SU-DHL-6 (cell line): ENCODE data around the gene PLA2G5.

Experiments used
- H2AFZ ChIP-seq: fragments of 200-600 bp; sonication (generic); 2 replicates; pipeline ENCODE4 v1.6.1; 2014; ENCODE audit warnings: low read depth, mild to moderate bottlenecking, moderate library complexity, mixed read lengths, antibody characterized with exemption, low read length; ENCODE audit not compliant: severe bottlenecking
- H3F3A ChIP-seq: fragments of 200-600 bp; shearing (Covaris generic); 2 replicates; pipeline ENCODE4 v1.6.0; 2016; ENCODE audit warnings: antibody characterized with exemption, mild to moderate bottlenecking; ENCODE audit not compliant: insufficient read depth
- H3K27ac ChIP-seq: fragments of 200-600 bp; sonication (generic); 2 replicates; pipeline ENCODE4 v1.5.1; 2016; ENCODE audit warnings: low read depth, mild to moderate bottlenecking, low read length, moderate library complexity, mixed read lengths
- H3K27me3 ChIP-seq: fragments of 200-600 bp; sonication (generic), shearing (Covaris generic); 2 replicates; pipeline ENCODE4 v1.6.0; 2014; ENCODE audit warnings: mild to moderate bottlenecking, low read length
- H3K36me3 ChIP-seq: fragments of 200-600 bp; sonication (generic); 2 replicates; pipeline ENCODE4 v1.6.1; 2014; ENCODE audit warnings: mild to moderate bottlenecking, low read length, mixed read lengths
- H3K4me2 ChIP-seq: fragments of 300-600, 200-600 bp; shearing (Covaris generic), sonication (generic); 2 replicates; pipeline ENCODE4 v1.6.0; 2014; ENCODE audit warnings: low read length, low read depth, mild to moderate bottlenecking; ENCODE audit not compliant: poor library complexity, severe bottlenecking
- H3K4me3 ChIP-seq: fragments of 200-600 bp; sonication (generic); 2 replicates; pipeline ENCODE4 v1.5.1; 2014; ENCODE audit warnings: antibody characterized with exemption, low read length, mild to moderate bottlenecking, mixed read lengths; ENCODE audit not compliant: insufficient read depth, poor library complexity, severe bottlenecking
- H3K79me2 ChIP-seq: fragments of 200-600 bp; sonication (generic); 2 replicates; pipeline ENCODE4 v1.6.1; 2014; ENCODE audit warnings: mild to moderate bottlenecking, low read length, moderate library complexity; ENCODE audit not compliant: insufficient read depth
- H3K9ac ChIP-seq: fragments of 200-600 bp; sonication (generic); 2 replicates; pipeline ENCODE4 v1.7.0; 2014; ENCODE audit warnings: mild to moderate bottlenecking, low read length
- H3K9me2 ChIP-seq: fragments of 200-600 bp; sonication (generic); replicated peaks from 2 replicates; pipeline ENCODE4 v1.6.1; 2014; ENCODE audit warnings: low read length; ENCODE audit not compliant: insufficient read depth
- H3K9me3 ChIP-seq: fragments of 200-600 bp; sonication (generic); 2 replicates; pipeline ENCODE4 v1.6.1; 2014; ENCODE audit warnings: low read length, mixed read lengths; ENCODE audit not compliant: insufficient read depth
- H4K20me1 ChIP-seq: fragments of 200-600 bp; sonication (generic); 2 replicates; pipeline ENCODE4 v1.6.1; 2014; ENCODE audit warnings: low read depth, mild to moderate bottlenecking, antibody characterized with exemption, low read length, moderate library complexity, mixed read lengths
- EZH2phosphoT487 ChIP-seq: fragments of 200-600 bp; sonication (generic), shearing (Covaris generic); conservative IDR thresholded peaks from 2 replicates; pipeline ENCODE4 v1.6.1; 2018; ENCODE audit warnings: mild to moderate bottlenecking, antibody characterized with exemption, low read length, moderate library complexity, mixed read lengths
- TF ChIP-seq, protein P1 (sequence below): fragments of 200-600 bp; sonication (generic); IDR thresholded peaks from one replicate; pipeline ENCODE4 v1.5.1; 2017; ENCODE audit warnings: antibody characterized with exemption, mild to moderate bottlenecking, low read length, moderate library complexity; ENCODE audit not compliant: insufficient read depth, poor library complexity, severe bottlenecking

PLA2G5 gene

DNA sequence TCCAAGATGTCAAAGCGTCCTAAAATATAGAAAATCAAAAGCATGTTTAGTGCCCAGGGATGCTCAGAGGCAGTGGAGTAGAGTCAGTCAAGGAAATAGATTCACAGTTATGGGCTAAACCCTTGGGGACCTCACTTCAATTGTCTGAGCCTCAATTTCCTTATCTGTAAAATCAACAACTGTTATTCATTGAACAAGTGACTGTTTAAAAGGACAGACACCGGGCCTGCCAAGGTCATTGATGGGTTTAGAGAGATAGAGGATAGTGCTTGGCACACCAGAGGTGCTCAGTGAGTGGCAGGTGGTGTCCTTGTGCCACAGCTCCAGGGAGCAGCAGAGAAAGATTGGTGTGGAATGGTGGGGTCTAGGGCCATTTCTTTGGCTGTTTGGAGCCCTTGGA, 12.8 kb downstream of the PLA2G5 start:
- no peak for TF ChIP-seq EZH2phosphoT487
- TF ChIP-seq, protein P1, sequence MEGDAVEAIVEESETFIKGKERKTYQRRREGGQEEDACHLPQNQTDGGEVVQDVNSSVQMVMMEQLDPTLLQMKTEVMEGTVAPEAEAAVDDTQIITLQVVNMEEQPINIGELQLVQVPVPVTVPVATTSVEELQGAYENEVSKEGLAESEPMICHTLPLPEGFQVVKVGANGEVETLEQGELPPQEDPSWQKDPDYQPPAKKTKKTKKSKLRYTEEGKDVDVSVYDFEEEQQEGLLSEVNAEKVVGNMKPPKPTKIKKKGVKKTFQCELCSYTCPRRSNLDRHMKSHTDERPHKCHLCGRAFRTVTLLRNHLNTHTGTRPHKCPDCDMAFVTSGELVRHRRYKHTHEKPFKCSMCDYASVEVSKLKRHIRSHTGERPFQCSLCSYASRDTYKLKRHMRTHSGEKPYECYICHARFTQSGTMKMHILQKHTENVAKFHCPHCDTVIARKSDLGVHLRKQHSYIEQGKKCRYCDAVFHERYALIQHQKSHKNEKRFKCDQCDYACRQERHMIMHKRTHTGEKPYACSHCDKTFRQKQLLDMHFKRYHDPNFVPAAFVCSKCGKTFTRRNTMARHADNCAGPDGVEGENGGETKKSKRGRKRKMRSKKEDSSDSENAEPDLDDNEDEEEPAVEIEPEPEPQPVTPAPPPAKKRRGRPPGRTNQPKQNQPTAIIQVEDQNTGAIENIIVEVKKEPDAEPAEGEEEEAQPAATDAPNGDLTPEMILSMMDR = no peak
- Histone ChIP-seq H3K27ac (no peak overlapping the region), H3K9ac (no peak overlapping the region), H3K9me2 (no peaks in the 10 kb centered on the region), H4K20me1 (no peaks in the 10 kb centered on the region), H3K4me2 (no peak overlapping the region), H2AFZ (no peak overlapping the region), H3K79me2 (no peaks in the 10 kb centered on the region), H3K4me3 (no peak overlapping the region), H3K27me3 (no peaks in the 10 kb centered on the region), H3K36me3 (no peaks in the 10 kb centered on the region), H3K9me3 (no peaks in the 10 kb centered on the region), H3F3A (no peaks in the 10 kb centered on the region)

DNA sequence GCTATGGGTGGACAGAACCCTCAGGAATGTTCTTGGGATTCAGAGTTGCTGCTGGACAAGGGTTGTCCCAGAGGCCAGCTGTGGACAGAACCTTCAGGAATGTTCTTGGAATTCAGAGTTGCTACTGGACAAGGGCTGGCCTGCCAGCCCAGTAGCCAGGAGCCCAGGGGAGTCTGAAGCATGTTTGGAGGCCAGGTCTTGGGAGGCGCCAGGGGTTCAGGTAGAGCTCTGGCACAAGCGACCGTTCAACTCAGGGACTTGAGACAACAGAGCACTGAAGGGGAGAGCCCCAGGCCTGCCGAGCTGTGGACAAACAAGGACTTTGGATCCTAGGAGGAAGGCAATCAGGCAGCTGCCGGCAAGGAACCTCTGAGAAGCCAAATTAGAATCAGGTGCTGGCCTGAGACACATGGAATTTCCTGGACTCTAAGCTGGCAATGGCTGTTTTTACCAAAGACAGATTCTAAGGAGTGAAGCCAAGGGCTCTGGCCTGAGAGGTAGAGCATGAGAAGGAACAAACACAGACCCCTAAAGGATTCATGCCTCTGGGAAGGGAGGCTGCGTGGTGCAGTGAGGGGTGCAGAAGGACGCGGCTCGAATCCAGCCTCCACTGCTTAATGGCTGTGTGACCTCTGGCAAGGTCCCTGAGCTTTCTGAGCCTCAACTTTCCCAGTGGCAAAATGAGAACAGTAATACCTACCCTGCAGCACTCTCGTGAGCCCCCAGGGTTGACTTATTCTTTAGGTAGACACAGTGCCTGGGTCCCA, 13.4 kb downstream of the PLA2G5 start:
- TF ChIP-seq EZH2phosphoT487 = no peak
- TF ChIP-seq, protein P1 = no peak
- H3K4me2 ChIP-seq = no peak overlapping the region
- H4K20me1 ChIP-seq = no peaks in the 10 kb centered on the region
- H3K9ac ChIP-seq = no peak overlapping the region
- no peaks in the 10 kb centered on the region for H3K79me2 ChIP-seq
- no peak overlapping the region for H3K27ac ChIP-seq
- no peaks in the 10 kb centered on the region for H3K9me3 ChIP-seq
- H3K4me3 ChIP-seq = no peak overlapping the region
- H3F3A ChIP-seq = no peaks in the 10 kb centered on the region
- no peaks in the 10 kb centered on the region for H3K27me3 ChIP-seq
- no peaks in the 10 kb centered on the region for H3K9me2 ChIP-seq
- H2AFZ ChIP-seq = no peak overlapping the region
- H3K36me3 ChIP-seq = no peaks in the 10 kb centered on the region

DNA sequence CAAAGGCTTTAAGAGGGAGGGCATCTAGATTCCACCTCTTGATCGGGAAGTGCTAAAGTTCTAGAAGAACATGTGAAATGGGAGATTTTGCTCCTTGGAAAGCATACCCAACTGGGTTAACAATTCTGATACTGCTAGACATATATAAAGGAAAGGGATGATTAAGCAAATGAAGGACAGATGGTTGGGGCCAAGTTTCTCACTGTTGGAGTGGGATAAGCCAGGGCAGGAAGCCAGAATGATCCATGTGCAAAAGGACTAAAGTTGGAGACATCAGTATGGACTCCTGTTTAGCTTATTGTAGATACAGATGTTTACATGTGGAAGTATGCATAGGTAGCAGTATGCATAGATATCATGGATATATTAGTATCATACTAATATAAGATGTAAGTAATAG, 16.8 kb downstream of the PLA2G5 start:
- no peaks in the 10 kb centered on the region for H3K27me3 ChIP-seq
- no peaks in the 10 kb centered on the region for H3F3A ChIP-seq
- no peak overlapping the region for H3K27ac ChIP-seq
- H2AFZ ChIP-seq = no peak overlapping the region
- no peaks in the 10 kb centered on the region for H3K36me3 ChIP-seq
- no peak for TF ChIP-seq EZH2phosphoT487
- TF ChIP-seq, protein P1 = no peak
- H3K4me3 ChIP-seq = no peak overlapping the region
- no peaks in the 10 kb centered on the region for H3K79me2 ChIP-seq
- no peaks in the 10 kb centered on the region for H3K9me3 ChIP-seq
- H3K4me2 ChIP-seq = no peak overlapping the region
- H4K20me1 ChIP-seq = no peaks in the 10 kb centered on the region
- H3K9ac ChIP-seq = no peak overlapping the region
- H3K9me2 ChIP-seq = no peaks in the 10 kb centered on the region
